ENCODE measurements around the gene TMEM201.

TMEM201 gene

GRCh38 chr1:9663257-9663656 lies 74.5 kb downstream of the TMEM201 start:
- no peaks in the 10 kb centered on the region for H3K36me3 ChIP-seq (ENCODE audit: low read depth)

More at GRCh38 chr1:9663257-9663656, 74.5 kb downstream of the TMEM201 start:
- no peak overlapping the region for H3K27ac ChIP-seq (ENCODE audit: poor library complexity, severe bottlenecking)
- no peaks in the 10 kb centered on the region for H3K9me3 ChIP-seq (ENCODE audit: severe bottlenecking)
- TF ChIP-seq CTCF (IDR thresholded peaks at IDR 0.05; ENCODE audit: poor library complexity, severe bottlenecking), result no peak
- no peaks in the 10 kb centered on the region for H3K27me3 ChIP-seq (ENCODE audit: insufficient read depth, poor library complexity, severe bottlenecking)
- DNase-seq (ENCODE audit: low spot score), result no peak
- H3K4me3 ChIP-seq (ENCODE audit: severe bottlenecking), result no peak overlapping the region
- no peak for ATAC-seq (ENCODE audit: low read depth)
- H3K4me1 ChIP-seq (ENCODE audit: insufficient read depth, poor library complexity, severe bottlenecking), result peaks cover 9% of the 10 kb centered on the region

Measured in RWPE2 (cell line).